ENCODE measurements around the gene ALDH1A1.
A peak's percentile ranks its signal among the peaks of the same experiment; 100 is the strongest.

ALDH1A1 gene

DNA sequence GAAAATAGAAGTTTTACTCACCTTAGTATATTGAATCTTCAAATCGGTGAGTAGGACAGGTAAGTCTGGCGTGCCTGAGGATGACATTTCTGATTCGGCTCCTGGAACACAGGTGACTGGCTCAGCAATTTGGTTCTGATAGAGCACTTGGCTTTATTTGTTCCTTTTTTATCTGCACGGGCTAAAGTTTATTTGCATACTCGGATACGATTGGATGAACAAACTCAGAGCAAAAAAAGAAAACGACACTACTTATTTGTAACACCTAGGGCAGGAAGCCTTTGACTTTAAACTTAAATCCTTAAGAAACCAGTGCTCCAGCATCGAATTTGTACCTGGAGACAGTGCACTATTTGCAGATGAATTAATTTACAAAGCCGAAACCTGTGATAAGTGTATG lies at the start of gene ALDH1A1:
TSS of gene ALDH1A1 (minus strand) at position 140 of the 400 bp plus-strand sequence. CDS start at position 87, 53 bp downstream.
- DNase-seq (ENCODE audit: low read depth), result peak; percentile 10
- TF ChIP-seq POLR2A (IDR thresholded peaks at IDR 0.05; ENCODE audit: extremely low read depth, insufficient read length) (no peak), CTCF (IDR thresholded peaks at IDR 0.05; ENCODE audit: low read depth, low read length) (no peak), MYC (IDR thresholded peaks at IDR 0.05; ENCODE audit: low read depth, low read length) (no peak)
- TF ChIP-seq, protein P1, sequence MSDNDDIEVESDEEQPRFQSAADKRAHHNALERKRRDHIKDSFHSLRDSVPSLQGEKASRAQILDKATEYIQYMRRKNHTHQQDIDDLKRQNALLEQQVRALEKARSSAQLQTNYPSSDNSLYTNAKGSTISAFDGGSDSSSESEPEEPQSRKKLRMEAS (IDR thresholded peaks at IDR 0.05; ENCODE audit: low read depth, low read length), result no peak
- no peak within 1 kb of the TSS for H3K4me3 ChIP-seq (ENCODE audit: low read depth, low read length)

GRCh38 chr9:73001860-73002259 lies 49.0 kb upstream of the ALDH1A1 start:
- no peak for DNase-seq (ENCODE audit: low read depth)
- no peak overlapping the region for H3K4me3 ChIP-seq (ENCODE audit: low read depth, low read length)
- TF ChIP-seq, protein P1 (IDR thresholded peaks at IDR 0.05; ENCODE audit: low read depth, low read length), result no peak
- TF ChIP-seq MYC (IDR thresholded peaks at IDR 0.05; ENCODE audit: low read depth, low read length), result no peak
- no peak for TF ChIP-seq POLR2A (IDR thresholded peaks at IDR 0.05; ENCODE audit: extremely low read depth, insufficient read length)
- no peak for TF ChIP-seq CTCF (IDR thresholded peaks at IDR 0.05; ENCODE audit: low read depth, low read length)

GRCh38 chr9:72998363-72998762 lies 45.5 kb upstream of the ALDH1A1 start:
- DNase-seq (ENCODE audit: low read depth), result no peak
- TF ChIP-seq, protein P1 (IDR thresholded peaks at IDR 0.05; ENCODE audit: low read depth, low read length), result no peak
- TF ChIP-seq POLR2A (IDR thresholded peaks at IDR 0.05; ENCODE audit: extremely low read depth, insufficient read length) (no peak), CTCF (IDR thresholded peaks at IDR 0.05; ENCODE audit: low read depth, low read length) (no peak), MYC (IDR thresholded peaks at IDR 0.05; ENCODE audit: low read depth, low read length) (no peak)
- H3K4me3 ChIP-seq (ENCODE audit: low read depth, low read length), result no peak overlapping the region

GRCh38 chr9:72997387-72997995 lies 44.6 kb upstream of the ALDH1A1 start:
- TF ChIP-seq, protein P1 (IDR thresholded peaks at IDR 0.05; ENCODE audit: low read depth, low read length), result no peak

DNA sequence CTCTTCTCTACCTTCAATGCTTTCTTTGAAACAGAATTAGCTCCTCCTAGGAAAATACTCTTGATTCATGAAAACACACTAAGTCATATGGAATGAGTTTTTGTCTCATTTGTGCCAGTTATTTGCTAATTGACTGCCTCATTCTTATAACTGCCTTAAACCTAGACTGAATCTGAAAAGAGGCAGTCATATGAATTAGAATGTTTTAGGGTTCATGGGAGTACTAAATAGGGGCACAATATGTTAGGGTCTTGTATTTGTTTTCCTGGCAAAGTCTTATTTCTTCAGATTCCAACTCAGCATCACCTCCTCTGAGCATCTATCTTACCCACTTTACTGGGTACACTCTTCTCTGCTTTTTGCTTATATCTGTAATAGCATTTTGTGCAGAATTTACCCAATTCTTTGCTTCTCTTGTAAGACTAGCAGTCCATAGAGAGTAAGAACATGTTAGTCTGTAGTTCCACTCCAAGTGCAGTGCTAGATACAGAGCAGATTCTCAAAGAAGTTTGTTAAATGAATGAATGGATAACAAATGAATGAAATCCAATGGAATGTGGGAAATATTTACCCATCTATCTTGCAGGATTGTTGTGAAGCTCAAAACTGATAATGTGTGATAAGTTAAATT lies 43.9 kb upstream of the ALDH1A1 start:
- no peak overlapping the region for H3K4me3 ChIP-seq (ENCODE audit: low read depth, low read length)
- TF ChIP-seq, protein P1 (IDR thresholded peaks at IDR 0.05; ENCODE audit: low read depth, low read length), result no peak
- TF ChIP-seq MYC (IDR thresholded peaks at IDR 0.05; ENCODE audit: low read depth, low read length) (no peak), POLR2A (IDR thresholded peaks at IDR 0.05; ENCODE audit: extremely low read depth, insufficient read length) (no peak), CTCF (IDR thresholded peaks at IDR 0.05; ENCODE audit: low read depth, low read length) (no peak)
- no peak for DNase-seq (ENCODE audit: low read depth)

More at GRCh38 chr9:72997387-72997995, 44.6 kb upstream of the ALDH1A1 start:
- DNase-seq (ENCODE audit: low read depth), result no peak
- H3K4me3 ChIP-seq (ENCODE audit: low read depth, low read length), result no peak overlapping the region

DNA sequence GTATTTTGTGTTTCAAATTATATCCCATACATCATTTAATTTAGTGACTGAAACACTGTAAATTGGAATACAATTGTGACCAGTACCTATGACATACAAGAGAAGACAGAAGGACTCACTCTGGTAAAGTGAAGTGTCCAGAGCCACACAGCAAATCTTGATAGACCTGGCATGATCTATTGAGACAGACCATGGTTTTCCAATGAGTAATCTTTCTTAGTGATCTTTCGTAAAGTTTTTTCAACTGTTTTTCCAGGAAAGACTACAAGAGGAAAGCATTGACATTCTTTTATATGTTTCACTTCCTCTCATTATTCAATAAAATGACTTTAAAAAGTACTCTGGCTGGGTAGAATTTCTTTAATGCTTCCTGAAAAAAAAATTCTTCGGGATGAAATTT lies 43.3 kb upstream of the ALDH1A1 start:
- no peak for DNase-seq (ENCODE audit: low read depth)
- no peak for TF ChIP-seq MYC (IDR thresholded peaks at IDR 0.05; ENCODE audit: low read depth, low read length)
- TF ChIP-seq POLR2A (IDR thresholded peaks at IDR 0.05; ENCODE audit: extremely low read depth, insufficient read length), result no peak
- no peak for TF ChIP-seq CTCF (IDR thresholded peaks at IDR 0.05; ENCODE audit: low read depth, low read length)
- TF ChIP-seq, protein P1 (IDR thresholded peaks at IDR 0.05; ENCODE audit: low read depth, low read length), result no peak
- H3K4me3 ChIP-seq (ENCODE audit: low read depth, low read length), result no peak overlapping the region

All from NB4 (cell line).